ENCODE results near the gene WNT5B.
"Not testable (repeated sequence)": the region's sequence is repeated elsewhere in the genome, so short reads cannot be mapped to it uniquely, and the experiment has no call there.

The WNT5B gene

GRCh38 chr12:1602706-1603105 is 26.3 kb upstream of the WNT5B start:
- not testable (repeated sequence) for DNase-seq

DNA sequence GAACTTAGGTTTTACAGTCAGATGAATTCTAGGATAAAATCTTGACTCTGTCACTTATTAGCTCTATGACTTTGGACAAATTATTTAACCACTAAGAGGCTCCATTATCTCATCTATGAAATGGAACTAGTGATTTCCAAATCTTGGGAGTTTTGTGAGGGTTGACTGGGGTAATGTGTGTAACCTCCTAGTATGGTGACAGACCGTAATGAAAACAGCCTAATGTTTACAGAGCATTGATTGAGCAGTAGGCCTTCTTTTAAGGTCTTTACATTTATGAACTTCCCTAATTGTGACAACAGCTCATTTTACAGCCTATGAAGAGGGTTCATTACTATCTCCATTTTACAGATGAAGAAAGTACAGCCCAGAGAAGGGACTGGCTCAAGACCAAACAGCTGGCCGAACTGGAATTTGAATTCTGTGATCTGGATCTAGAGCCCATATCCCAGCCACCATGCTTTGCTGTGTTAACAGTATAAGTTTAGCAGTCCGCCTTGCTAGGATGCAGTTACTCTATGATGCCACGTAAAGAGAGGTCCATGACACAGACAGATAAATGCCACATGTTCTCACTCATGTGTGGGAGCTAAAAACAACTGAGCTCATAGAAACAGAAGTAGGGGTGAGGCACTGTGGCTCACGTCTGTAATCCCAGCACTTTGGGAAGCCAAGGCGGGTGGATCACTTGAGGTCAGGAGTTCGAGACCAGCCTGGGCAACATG is 25.6 kb upstream of the WNT5B start:
- no peak for DNase-seq

DNA sequence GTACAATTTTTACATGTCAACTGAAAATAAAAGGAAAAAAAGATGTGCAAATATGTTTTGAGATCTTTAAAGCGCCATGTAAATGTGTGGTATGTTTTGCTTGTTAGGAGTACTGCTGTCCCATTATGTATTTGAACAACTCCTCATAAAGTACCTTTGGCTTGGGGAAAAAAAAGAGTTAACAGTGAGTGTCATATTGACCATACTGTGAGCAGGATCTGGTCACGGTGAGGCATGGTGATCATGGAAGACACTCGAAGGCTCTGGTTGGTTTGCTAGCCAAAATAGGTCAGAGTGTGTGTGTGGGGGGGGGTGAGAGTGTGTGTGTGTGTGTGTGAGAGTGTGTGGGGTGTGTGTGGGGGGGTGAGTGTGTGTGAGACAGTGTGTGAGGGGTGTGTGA is 24.6 kb upstream of the WNT5B start:
- no peak for DNase-seq

GRCh38 chr12:1605129-1606020 is 23.7 kb upstream of the WNT5B start:
- DNase-seq: no peak

DNA sequence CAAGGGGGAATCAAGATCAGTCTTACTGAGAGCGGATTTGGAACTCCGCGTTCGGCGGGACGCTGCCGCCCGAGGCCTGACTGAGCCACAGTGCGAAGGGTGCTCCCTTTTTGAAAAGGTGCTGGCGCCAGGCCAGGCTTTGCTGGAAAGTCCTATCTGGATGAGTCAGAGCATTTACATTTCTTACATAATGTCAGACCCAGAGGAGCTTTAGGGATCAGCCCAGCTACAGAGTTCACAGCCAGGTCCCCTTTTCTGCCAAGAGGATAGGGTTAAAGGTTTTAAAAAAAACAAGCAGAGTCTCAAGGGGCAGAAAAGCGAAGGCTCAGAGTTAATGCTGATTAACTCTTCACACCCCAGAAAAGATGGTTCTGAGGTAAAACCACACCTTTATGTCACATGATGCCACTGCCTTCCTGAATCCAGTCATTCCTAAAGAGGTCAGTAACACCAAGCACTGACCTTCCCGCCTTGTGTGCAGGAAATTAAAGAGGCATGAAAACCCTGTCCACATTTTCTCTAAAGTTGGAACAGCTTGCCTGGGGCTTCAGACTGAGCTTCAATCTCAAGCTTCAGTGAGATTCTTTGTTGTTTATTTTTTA is 22.9 kb upstream of the WNT5B start:
- no peak for DNase-seq

- DNase-seq: no peak
Measured at GRCh38 chr12:1607940-1608712, 20.9 kb upstream of the WNT5B start.

GRCh38 chr12:1608713-1609119 is 20.3 kb upstream of the WNT5B start:
- DNase-seq: no peak

DNA sequence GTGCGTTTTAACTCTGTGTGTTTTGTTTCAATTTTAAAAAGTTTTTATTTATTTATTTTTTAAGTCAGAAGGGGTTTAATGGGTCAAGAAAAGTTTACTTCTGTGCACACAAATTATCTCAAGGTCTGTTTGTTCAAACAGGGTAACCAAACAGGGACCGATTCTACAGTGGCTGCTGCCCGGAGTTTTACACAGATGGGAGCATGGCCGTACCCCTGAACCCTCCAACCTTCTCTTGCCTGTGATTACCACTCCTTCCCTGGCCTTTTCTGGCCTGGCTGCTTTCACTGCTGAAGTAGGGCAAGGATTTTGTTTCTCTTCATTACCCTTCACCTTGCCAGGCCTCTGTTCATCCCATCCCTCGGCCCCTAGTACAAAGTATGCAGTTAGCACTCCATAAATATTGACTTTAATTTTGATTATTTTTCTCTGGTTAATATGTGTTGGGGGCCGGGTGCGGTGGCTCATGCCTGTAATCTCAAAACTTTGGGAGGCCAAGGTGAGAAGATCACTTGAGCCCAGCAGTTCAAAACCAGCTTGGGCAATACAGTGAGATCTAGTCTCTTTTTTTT is 18.9 kb upstream of the WNT5B start:
- no peak for DNase-seq

GRCh38 chr12:1611803-1612572 is 17.0 kb upstream of the WNT5B start:
- no peak for DNase-seq

DNA sequence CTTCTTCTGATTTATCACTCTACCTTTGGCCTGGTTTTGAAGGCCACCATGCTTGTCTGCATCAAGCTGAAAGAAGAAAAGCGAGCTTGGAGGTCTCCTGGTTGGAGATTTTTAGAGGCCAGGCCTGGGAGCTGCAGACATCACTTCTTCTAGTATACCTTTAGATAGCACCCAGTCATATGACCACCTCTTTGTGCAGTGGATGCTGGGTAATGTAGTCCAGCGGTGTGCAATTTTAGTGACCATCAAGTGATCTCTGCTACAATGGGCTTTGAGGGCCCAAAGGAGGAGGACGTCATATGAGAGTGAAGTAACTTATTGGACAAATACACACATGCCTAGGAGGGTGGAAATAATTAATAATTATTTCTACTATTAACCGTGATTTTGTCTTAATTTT is 15.2 kb upstream of the WNT5B start:
- no peak for DNase-seq

DNA sequence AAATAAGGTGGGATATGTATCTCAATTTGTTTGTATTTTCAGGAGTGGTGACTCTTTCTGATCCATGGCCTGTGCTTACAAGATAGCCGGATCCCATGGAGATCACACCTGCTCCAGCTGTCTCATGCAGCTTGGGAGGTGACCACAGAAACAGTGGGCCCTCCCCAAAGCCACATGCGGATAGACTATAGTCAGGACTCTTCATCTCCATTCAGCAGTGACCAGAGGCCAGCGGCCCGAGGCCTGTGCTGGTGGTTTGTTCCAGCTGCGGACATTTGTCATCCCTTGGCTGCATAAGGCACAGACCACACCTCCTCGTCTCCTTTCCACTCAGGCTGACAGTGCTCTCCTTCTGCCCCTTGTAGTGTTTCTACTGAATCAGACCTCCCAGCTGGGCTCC is 14.7 kb upstream of the WNT5B start:
- DNase-seq: no peak

- DNase-seq: no peak
Measured at GRCh38 chr12:1616233-1617066, 12.6 kb upstream of the WNT5B start.

GRCh38 chr12:1618489-1618888 is 10.5 kb upstream of the WNT5B start:
- DNase-seq: no peak

GRCh38 chr12:1619159-1619558 is 9.9 kb upstream of the WNT5B start:
- no peak for DNase-seq

- DNase-seq: no peak
Measured at GRCh38 chr12:1619587-1619986, 9.4 kb upstream of the WNT5B start.

DNA sequence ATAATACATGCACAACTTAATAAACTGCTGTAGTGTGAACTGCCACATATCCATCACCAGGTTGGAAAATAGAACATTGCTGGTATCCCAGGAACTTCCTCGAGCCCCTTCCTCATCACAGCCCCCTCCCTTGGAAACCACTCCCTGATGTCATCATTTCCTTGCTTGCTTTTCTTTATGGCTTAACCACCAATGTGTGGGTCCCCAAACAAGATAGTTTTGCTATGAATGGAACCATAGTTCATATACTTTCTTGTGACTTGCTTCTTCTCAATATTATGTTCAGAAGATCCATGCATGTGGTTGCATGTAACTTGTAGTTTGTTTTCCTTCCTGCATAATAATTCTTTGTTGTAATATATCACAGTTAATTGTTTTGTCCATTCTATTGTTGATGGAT is 8.9 kb upstream of the WNT5B start:
- DNase-seq: no peak

DNA sequence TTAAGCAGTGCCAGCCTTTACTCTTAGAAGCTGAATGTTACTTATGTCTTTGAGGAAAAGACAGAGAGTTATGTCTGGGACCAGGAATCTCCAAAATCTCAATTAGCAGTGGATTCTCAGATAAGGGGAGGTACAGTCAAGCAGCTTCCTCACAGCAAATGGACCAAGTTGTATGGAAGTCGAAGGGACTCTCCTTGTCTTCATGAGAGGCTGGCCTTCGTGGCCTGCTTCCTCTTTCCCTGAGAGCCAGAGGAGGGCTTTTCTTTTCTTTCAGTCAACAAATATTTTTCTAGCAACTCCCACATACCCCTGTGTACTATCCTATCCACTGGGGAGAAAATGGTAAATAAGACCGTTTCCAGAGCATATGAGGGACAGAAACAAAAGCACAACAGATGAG is 6.6 kb upstream of the WNT5B start:
- no peak for DNase-seq

DNA sequence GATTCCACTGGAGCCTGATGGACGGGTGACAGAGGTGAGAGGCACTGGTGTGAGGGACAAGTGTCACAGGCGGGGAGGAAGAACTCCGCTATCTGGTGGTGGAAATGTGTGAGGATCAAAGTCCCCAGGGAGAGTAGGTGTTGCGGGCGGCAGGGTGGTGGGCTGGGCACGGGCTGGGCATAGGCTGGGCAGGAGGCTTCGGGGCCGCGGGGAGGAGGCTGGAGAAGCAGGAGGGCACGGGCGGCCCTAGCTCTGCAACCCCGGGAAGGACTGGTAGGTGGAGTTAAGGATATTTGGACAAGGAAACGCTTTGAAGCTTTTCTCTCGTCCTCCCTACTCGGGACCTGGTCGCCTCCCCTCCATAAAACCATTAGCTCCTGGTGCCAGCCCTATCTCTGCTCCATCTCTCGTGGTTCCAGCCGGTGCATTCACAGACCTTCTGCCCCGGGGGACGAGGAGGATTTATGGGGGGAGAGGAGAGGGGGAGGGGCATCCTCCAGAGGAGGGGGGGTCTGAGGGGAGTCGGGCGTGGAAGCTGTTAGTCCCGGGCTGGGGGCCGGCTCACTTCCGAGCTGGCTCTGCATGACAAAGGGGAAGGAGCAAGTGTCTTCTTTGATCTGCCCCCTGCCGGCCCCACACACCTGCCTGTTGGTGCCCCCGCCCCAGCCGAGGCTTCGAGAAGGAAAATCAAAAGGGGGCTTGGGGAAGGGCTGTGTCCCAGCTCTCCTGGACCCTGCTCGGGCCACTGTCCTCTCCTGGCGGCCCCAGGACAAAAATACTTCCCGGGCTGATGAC is 504 bp downstream of the WNT5B start:
- DNase-seq: no peak

- DNase-seq: no peak
Measured at GRCh38 chr12:1630133-1630826, 1.2 kb downstream of the WNT5B start.

All from NK-92 treated with Interleukin-12 subunit alpha and Interleukin-12 subunit beta, amount 100 ng/mL, for 24 hours (cell line).